Measurements from ENCODE around the gene UGT1A7.
A peak's percentile ranks its signal among the peaks of the same experiment; 100 is the strongest.

UGT1A7 gene

GRCh38 chr2:233801357-233802131, 119.8 kb downstream of the UGT1A7 start:
- peak; percentile 52 for DNase-seq

GRCh38 chr2:233802132-233802815, 120.6 kb downstream of the UGT1A7 start:
- no peak for DNase-seq

- no peak for DNase-seq
Observed at GRCh38 chr2:233803292-233803911, 121.7 kb downstream of the UGT1A7 start.

- no peak for DNase-seq
Observed at GRCh38 chr2:233803994-233804393, 122.3 kb downstream of the UGT1A7 start.

- DNase-seq, result no peak
Observed at GRCh38 chr2:233807215-233807865, 125.6 kb downstream of the UGT1A7 start.

- DNase-seq, result no peak
Observed at GRCh38 chr2:233807966-233808935, 126.5 kb downstream of the UGT1A7 start.

- no peak for DNase-seq
Observed at GRCh38 chr2:233810385-233810784, 128.7 kb downstream of the UGT1A7 start.

GRCh38 chr2:233811087-233811486, 129.4 kb downstream of the UGT1A7 start:
- DNase-seq, result no peak

GRCh38 chr2:233811732-233812131, 130.0 kb downstream of the UGT1A7 start:
- DNase-seq, result no peak

GRCh38 chr2:233813236-233814055, 131.7 kb downstream of the UGT1A7 start:
- DNase-seq, result no peak

GRCh38 chr2:233814056-233814835, 132.5 kb downstream of the UGT1A7 start:
- DNase-seq, result no peak

- DNase-seq, result no peak
Observed at GRCh38 chr2:233815861-233816260, 134.2 kb downstream of the UGT1A7 start.

- DNase-seq, result no peak
Observed at GRCh38 chr2:233816334-233816733, 134.6 kb downstream of the UGT1A7 start.

- no peak for DNase-seq
Observed at GRCh38 chr2:233816771-233817170, 135.1 kb downstream of the UGT1A7 start.

- DNase-seq, result no peak
Observed at GRCh38 chr2:233817361-233817911, 135.7 kb downstream of the UGT1A7 start.

GRCh38 chr2:233817995-233818638, 136.4 kb downstream of the UGT1A7 start:
- DNase-seq, result no peak

- DNase-seq, result no peak
Observed at GRCh38 chr2:233818639-233819621, 137.2 kb downstream of the UGT1A7 start.
